ENCODE data around the gene MAPK9.
A peak's percentile ranks its signal among the peaks of the same experiment; 100 is the strongest.

MAPK9 gene

GRCh38 chr5:180291943-180292831 lies at the start of gene MAPK9:
Gene MAPK9, minus strand, starts transcription at chr5:180292083. Its CDS starts 11,522 bp downstream, at chr5:180280561.
- peak; percentile 68 to 73 for DNase-seq (ENCODE audit: low read depth in 2 of 2)

- DNase-seq (ENCODE audit: low read depth in 2 of 2), result no peak
These were observed 49.7 kb upstream of the MAPK9 start for GRCh38 chr5:180341595-180341994.

GRCh38 chr5:180340856-180341255 lies 49.0 kb upstream of the MAPK9 start:
- DNase-seq (ENCODE audit: low read depth in 2 of 2), result no peak

- DNase-seq (ENCODE audit: low read depth in 2 of 2), result no peak
These were observed 47.8 kb upstream of the MAPK9 start for GRCh38 chr5:180339583-180340183.

- DNase-seq (ENCODE audit: low read depth in 2 of 2), result no peak
These were observed 46.3 kb upstream of the MAPK9 start for GRCh38 chr5:180338001-180338707.

GRCh38 chr5:180336234-180337020 lies 44.5 kb upstream of the MAPK9 start:
- DNase-seq (ENCODE audit: low read depth in 2 of 2), result no peak

GRCh38 chr5:180335614-180336233 lies 43.8 kb upstream of the MAPK9 start:
- DNase-seq (ENCODE audit: low read depth in 2 of 2), result no peak

- no peak for DNase-seq (ENCODE audit: low read depth in 2 of 2)
These were observed 43.1 kb upstream of the MAPK9 start for GRCh38 chr5:180334751-180335613.

- no peak for DNase-seq (ENCODE audit: low read depth in 2 of 2)
These were observed 42.3 kb upstream of the MAPK9 start for GRCh38 chr5:180334176-180334575.

GRCh38 chr5:180333661-180334060 lies 41.8 kb upstream of the MAPK9 start:
- no peak for DNase-seq (ENCODE audit: low read depth in 2 of 2)

- DNase-seq (ENCODE audit: low read depth in 2 of 2), result no peak
These were observed 41.0 kb upstream of the MAPK9 start for GRCh38 chr5:180332861-180333260.

GRCh38 chr5:180332051-180332517 lies 40.2 kb upstream of the MAPK9 start:
- no peak for DNase-seq (ENCODE audit: low read depth in 2 of 2)

- DNase-seq (ENCODE audit: low read depth in 2 of 2), result no peak
These were observed 39.7 kb upstream of the MAPK9 start for GRCh38 chr5:180331647-180331950.

- no peak for DNase-seq (ENCODE audit: low read depth in 2 of 2)
These were observed 39.1 kb upstream of the MAPK9 start for GRCh38 chr5:180330810-180331646.

GRCh38 chr5:180330270-180330648 lies 38.4 kb upstream of the MAPK9 start:
- DNase-seq (ENCODE audit: low read depth in 2 of 2), result no peak

GRCh38 chr5:180329606-180330269 lies 37.9 kb upstream of the MAPK9 start:
- DNase-seq (ENCODE audit: low read depth in 2 of 2), result no peak

- no peak for DNase-seq (ENCODE audit: low read depth in 2 of 2)
These were observed 37.2 kb upstream of the MAPK9 start for GRCh38 chr5:180329138-180329435.

GRCh38 chr5:180328296-180329137 lies 36.6 kb upstream of the MAPK9 start:
- DNase-seq (ENCODE audit: low read depth in 2 of 2), result peak; percentile 63 to 76

Measured in stimulated activated CD8-positive, alpha-beta memory T cell treated with anti-CD3 and anti-CD28 coated beads, Interleukin-2, amount 100 ng/mL, for 1 hour (primary cell).